Activated naive CD8-positive, alpha-beta T cell treated with anti-CD3 and anti-CD28 coated beads for 36 hours (primary cell): ENCODE results near the gene PIGU. TPM values are rescaled to one million over a fixed set of nuclear protein-coding genes. Genes with fewer than 3 reads are reported as not detected.

Experiments
- DNase-seq: peaks from one replicate; pipeline ENCODE4 v3.0.0; 2021
- H3K27ac Mint-ChIP-seq: one replicate; pipeline ENCODE4 v1.8.0; 2022; ENCODE audit warnings: mild to moderate bottlenecking, moderate library complexity, mixed read lengths
- H3K27me3 Mint-ChIP-seq: one replicate; pipeline ENCODE4 v1.8.0; 2022; ENCODE audit warnings: mild to moderate bottlenecking, mixed read lengths
- H3K36me3 Mint-ChIP-seq: one replicate; pipeline ENCODE4 v1.8.0; 2021; ENCODE audit warnings: mild to moderate bottlenecking, mixed read lengths
- H3K4me1 Mint-ChIP-seq: one replicate; pipeline ENCODE4 v1.8.0; 2021; ENCODE audit warnings: mixed read lengths
- H3K4me3 Mint-ChIP-seq: one replicate; pipeline ENCODE4 v1.8.0; 2022; ENCODE audit warnings: mild to moderate bottlenecking, moderate library complexity, mixed read lengths
- H3K9me3 Mint-ChIP-seq: one replicate; pipeline ENCODE4 v1.8.0; 2022; ENCODE audit warnings: mixed read lengths
- total RNA-seq, 2 experiments: library from RNA; stranded (reverse); gene quantifications; one replicate each; pipeline ENCODE4 v1.2.3, GENCODE V29; 2021

PIGU gene
- total RNA-seq, 2 experiments from 2014 or later = 18.7 to 19.3 TPM

DNA sequence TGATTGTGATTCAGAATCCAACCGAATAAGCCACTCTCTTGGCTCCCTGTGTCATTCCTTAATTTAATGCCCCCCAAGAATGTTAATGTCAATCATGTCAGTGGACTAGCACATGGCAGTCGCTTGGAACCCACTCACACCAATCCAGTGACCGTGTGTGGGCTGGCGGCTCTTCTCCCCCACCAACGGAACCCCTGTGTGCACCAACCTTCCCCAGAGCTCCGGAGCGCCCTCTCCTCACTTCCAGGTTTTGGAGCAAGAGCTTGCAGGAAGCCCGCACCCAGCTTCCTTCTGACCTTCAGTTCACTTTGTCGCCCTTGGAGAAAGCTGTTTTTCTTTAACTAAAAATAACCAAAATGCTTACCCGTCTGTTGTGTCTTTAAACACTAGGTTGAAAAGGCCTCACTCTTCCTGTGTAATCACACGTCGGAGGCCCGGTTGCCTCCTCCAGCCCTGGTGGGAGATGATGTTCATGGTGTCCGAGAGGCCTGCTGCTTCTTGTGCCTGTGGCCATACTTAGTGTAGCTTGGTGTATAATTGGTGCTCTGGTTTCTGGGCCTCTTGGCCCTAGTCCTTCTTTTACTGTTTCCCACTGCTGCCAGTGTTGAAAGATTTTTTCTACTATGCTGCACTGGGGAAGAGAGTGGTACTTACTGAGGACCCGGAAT, 136.2 kb downstream of the PIGU start:
- peaks cover 18% of the 10 kb centered on the region for H3K4me1 Mint-ChIP-seq
- no peaks in the 10 kb centered on the region for H3K27me3 Mint-ChIP-seq
- no peaks in the 10 kb centered on the region for H3K9me3 Mint-ChIP-seq
- H3K27ac Mint-ChIP-seq = peak overlapping the region; percentile 72
- no peak overlapping the region for H3K4me3 Mint-ChIP-seq
- peaks cover 9% of the 10 kb centered on the region for H3K36me3 Mint-ChIP-seq
- DNase-seq = no peak

DNA sequence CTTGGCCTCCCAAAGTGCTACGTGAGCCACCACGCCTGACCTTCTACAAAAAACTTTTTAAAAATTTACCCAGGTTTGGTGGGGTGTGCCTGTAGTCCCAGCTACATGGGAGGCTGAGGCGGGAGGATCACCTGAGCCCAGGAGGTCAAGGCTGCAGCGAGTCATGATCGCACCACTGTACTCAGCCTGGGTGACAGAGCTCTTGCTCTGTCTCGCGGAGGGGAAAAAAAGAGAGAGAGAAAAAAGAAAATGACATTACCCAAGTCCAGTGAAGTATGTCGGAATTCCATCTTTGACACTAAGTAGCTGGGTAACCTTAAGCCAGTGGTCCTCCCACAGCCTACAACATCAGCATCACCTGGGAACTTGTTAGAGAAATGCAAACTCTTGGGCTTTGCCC, 137.1 kb downstream of the PIGU start:
- H3K4me1 Mint-ChIP-seq = peaks cover 16% of the 10 kb centered on the region
- no peaks in the 10 kb centered on the region for H3K9me3 Mint-ChIP-seq
- no peak overlapping the region for H3K4me3 Mint-ChIP-seq
- no peak overlapping the region for H3K27ac Mint-ChIP-seq
- H3K36me3 Mint-ChIP-seq = peaks cover 9% of the 10 kb centered on the region
- DNase-seq = no peak
- no peaks in the 10 kb centered on the region for H3K27me3 Mint-ChIP-seq

GRCh38 chr20:34538671-34539123, 138.2 kb downstream of the PIGU start:
- peaks cover 6% of the 10 kb centered on the region for H3K4me1 Mint-ChIP-seq
- H3K36me3 Mint-ChIP-seq = peaks cover 9% of the 10 kb centered on the region
- no peak overlapping the region for H3K4me3 Mint-ChIP-seq
- no peaks in the 10 kb centered on the region for H3K27me3 Mint-ChIP-seq
- H3K9me3 Mint-ChIP-seq = no peaks in the 10 kb centered on the region
- H3K27ac Mint-ChIP-seq = no peak overlapping the region
- DNase-seq = peak; percentile 50

- H3K36me3 Mint-ChIP-seq = peaks cover 9% of the 10 kb centered on the region
- H3K4me1 Mint-ChIP-seq = peaks cover 6% of the 10 kb centered on the region
- no peaks in the 10 kb centered on the region for H3K9me3 Mint-ChIP-seq
- H3K27ac Mint-ChIP-seq = no peak overlapping the region
- no peak for DNase-seq
- no peak overlapping the region for H3K4me3 Mint-ChIP-seq
- no peaks in the 10 kb centered on the region for H3K27me3 Mint-ChIP-seq
Measured at GRCh38 chr20:34537651-34538050, 139.2 kb downstream of the PIGU start.

DNA sequence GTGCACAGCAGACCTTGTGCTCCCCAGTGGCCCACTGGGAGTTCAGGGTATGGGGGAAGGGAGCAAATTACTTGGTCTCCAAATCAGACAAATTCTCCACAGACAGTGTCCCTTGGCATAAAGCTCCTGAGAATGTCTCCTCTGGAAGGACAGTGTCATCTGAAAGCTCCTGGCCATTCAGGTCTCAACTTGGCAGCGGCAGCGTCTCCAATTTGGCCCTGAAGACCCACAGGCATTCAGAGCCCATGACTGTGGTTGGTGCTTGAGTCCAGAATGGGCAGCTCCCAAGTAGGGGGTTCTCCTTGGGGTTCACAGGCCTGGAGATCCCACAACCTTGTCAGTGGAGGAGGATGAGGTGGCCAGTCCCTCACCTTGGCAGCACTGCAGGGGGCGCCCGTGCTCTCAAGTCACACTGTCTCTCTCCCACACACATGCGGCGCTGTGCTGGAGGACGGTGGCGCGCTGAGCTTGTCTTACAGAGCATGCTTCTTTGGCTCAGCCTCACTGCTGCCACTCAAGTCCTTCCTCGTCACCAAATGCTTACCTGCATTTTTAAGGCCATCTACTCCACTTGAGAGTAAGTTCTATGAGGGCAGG, 140.0 kb downstream of the PIGU start:
- H3K27ac Mint-ChIP-seq = no peak overlapping the region
- H3K27me3 Mint-ChIP-seq = no peaks in the 10 kb centered on the region
- H3K4me3 Mint-ChIP-seq = no peak overlapping the region
- H3K9me3 Mint-ChIP-seq = no peaks in the 10 kb centered on the region
- peak; percentile 35 for DNase-seq
- peaks cover 6% of the 10 kb centered on the region for H3K4me1 Mint-ChIP-seq
- peaks cover 9% of the 10 kb centered on the region for H3K36me3 Mint-ChIP-seq

- Mint-ChIP-seq H3K9me3 (no peaks in the 10 kb centered on the region), H3K27ac (no peak overlapping the region), H3K27me3 (no peaks in the 10 kb centered on the region), H3K36me3 (peaks cover 10% of the 10 kb centered on the region), H3K4me1 (no peaks in the 10 kb centered on the region), H3K4me3 (no peak overlapping the region)
- DNase-seq = no peak
Measured at GRCh38 chr20:34535857-34536256, 141.0 kb downstream of the PIGU start.

DNA sequence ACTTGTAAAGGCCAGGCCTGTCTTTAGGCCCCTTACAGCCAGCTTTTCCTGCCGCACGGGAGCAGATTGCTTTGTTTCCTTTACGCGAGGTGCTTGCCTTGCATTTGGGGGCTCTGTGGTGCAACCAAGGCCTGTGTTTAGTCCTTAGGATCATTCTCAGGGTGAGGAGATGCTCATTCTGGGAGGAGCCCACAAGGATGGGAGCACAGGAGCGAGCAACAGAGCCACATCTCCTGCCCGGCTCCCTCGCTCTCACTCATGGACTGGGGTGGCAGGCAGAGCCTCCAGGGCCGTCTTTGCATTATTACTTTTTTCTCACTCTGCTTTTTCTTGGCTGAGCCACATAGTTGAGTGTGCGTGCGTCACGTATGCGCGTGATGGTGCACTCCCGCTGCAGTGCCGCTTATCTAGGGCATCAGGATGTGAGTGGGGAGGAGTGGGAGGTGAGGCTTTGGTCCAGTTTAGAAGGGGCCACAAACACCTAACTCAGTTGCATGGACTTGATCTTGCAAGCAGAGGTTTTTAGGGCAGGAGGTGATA, 141.5 kb downstream of the PIGU start:
- Mint-ChIP-seq H3K4me1 (no peaks in the 10 kb centered on the region), H3K36me3 (peaks cover 8% of the 10 kb centered on the region), H3K27me3 (no peaks in the 10 kb centered on the region), H3K9me3 (no peaks in the 10 kb centered on the region), H3K27ac (no peak overlapping the region), H3K4me3 (no peak overlapping the region)
- DNase-seq = no peak

- DNase-seq = no peak
- Mint-ChIP-seq H3K9me3 (no peaks in the 10 kb centered on the region), H3K27ac (no peak overlapping the region), H3K4me3 (no peak overlapping the region), H3K27me3 (no peaks in the 10 kb centered on the region), H3K4me1 (no peaks in the 10 kb centered on the region), H3K36me3 (peaks cover 6% of the 10 kb centered on the region)
Measured at GRCh38 chr20:34534391-34535165, 142.3 kb downstream of the PIGU start.

DNA sequence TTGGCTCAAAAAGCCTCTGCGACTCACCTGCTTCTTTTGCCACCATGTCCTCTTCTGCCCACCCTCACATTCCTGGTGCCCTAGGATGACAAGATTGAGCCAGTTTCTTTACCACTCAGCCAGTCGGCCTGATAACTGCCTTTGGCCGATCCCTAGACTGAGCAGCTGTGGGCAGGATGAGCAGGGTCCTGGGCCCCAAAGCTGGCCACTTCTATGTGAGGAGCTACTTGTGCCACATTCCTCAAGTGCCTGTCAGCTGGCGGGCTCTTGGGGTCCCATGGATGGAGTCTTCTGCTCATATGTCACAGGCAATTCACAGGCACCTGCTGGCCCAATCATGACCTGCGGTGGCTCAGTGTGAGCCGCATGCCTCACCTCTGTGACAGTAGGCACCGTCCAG, 144.1 kb downstream of the PIGU start:
- Mint-ChIP-seq H3K36me3 (peaks cover 6% of the 10 kb centered on the region), H3K27me3 (no peaks in the 10 kb centered on the region), H3K4me3 (no peak overlapping the region), H3K27ac (no peak overlapping the region), H3K4me1 (no peaks in the 10 kb centered on the region), H3K9me3 (no peaks in the 10 kb centered on the region)
- DNase-seq = no peak

DNA sequence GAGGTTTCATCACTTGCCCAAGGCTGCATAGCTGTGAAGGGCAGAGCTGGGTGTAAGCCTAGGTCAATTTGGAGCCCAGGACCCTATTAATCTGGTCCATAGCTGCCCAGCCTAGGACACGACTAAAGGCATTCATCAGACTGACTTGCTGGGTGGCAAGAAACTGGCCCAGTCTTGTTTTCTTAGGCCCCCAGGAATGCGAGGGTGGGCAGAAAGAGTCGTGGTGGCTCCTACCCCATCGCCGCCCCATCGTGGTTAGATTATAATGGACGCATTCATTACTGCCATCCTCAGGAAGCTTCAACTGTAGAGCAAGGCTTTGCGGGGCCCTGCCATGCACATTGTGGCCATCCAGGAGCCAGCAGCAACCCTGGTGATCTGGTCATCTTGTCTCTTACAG, 144.6 kb downstream of the PIGU start:
- H3K9me3 Mint-ChIP-seq = no peaks in the 10 kb centered on the region
- H3K27me3 Mint-ChIP-seq = no peaks in the 10 kb centered on the region
- H3K4me1 Mint-ChIP-seq = no peaks in the 10 kb centered on the region
- H3K4me3 Mint-ChIP-seq = no peak overlapping the region
- H3K36me3 Mint-ChIP-seq = peaks cover 7% of the 10 kb centered on the region
- DNase-seq = no peak
- no peak overlapping the region for H3K27ac Mint-ChIP-seq

DNA sequence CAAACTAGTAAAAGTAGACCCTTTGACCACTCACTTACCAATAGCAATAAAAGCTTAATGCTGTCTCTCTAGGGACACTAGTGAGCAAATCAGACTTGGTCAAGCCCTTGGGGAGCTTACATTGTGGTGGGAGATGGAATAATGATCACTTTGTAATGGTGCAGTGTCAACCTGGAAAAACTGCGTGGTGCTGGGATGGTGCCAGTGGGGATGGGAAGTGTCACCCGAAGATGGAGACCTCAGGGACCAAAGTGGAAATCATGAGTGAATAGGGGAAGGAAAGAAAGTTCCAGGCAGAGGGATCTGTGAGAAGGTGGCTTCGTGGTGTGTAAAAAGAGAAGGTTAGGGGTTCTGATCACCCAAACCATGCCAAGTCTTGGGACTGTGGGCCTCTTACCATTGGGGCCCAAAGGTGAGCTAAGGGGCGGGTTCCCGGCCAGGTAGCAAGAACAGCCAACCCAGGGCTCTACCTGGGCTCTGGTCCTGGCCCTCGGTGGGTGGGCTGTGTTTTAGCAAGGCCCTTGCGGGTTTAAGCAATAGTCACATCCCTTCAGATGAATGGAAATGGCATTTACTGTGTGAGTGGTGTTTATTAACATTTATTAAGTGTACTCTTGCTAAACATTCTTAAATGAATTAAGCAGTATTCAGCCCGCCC, 145.2 kb downstream of the PIGU start:
- no peak for DNase-seq
- no peaks in the 10 kb centered on the region for H3K4me1 Mint-ChIP-seq
- no peak overlapping the region for H3K27ac Mint-ChIP-seq
- no peak overlapping the region for H3K4me3 Mint-ChIP-seq
- no peaks in the 10 kb centered on the region for H3K27me3 Mint-ChIP-seq
- H3K9me3 Mint-ChIP-seq = no peaks in the 10 kb centered on the region
- H3K36me3 Mint-ChIP-seq = peaks cover 13% of the 10 kb centered on the region

- Mint-ChIP-seq H3K4me3 (no peak overlapping the region), H3K27me3 (no peaks in the 10 kb centered on the region), H3K4me1 (peaks cover 3% of the 10 kb centered on the region), H3K27ac (no peak overlapping the region), H3K36me3 (peaks cover 15% of the 10 kb centered on the region), H3K9me3 (no peaks in the 10 kb centered on the region)
- no peak for DNase-seq
Measured at GRCh38 chr20:34530342-34530741, 146.6 kb downstream of the PIGU start.

DNA sequence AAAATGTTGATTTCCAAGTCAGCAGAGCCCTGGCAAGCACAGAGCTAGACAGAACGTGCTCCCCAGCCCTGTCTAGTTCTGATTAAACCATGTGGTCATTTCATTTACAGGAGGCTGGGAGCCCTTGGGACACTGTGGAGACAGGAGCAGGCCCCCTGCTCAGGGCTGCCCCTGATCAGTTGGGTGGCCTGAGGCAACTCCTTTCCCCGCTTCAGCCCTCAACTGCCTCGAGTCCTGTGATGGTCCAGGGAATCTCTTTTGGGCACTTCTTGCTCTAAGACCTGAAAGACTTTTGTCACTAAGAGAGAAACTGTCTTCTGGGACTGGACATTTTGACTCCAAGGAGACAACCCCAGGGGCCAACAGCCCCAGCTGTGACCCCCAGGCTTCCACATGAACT, 147.2 kb downstream of the PIGU start:
- DNase-seq = no peak
- Mint-ChIP-seq H3K27me3 (no peaks in the 10 kb centered on the region), H3K36me3 (peaks cover 15% of the 10 kb centered on the region), H3K4me1 (peaks cover 3% of the 10 kb centered on the region), H3K4me3 (no peak overlapping the region), H3K9me3 (no peaks in the 10 kb centered on the region), H3K27ac (no peak overlapping the region)

DNA sequence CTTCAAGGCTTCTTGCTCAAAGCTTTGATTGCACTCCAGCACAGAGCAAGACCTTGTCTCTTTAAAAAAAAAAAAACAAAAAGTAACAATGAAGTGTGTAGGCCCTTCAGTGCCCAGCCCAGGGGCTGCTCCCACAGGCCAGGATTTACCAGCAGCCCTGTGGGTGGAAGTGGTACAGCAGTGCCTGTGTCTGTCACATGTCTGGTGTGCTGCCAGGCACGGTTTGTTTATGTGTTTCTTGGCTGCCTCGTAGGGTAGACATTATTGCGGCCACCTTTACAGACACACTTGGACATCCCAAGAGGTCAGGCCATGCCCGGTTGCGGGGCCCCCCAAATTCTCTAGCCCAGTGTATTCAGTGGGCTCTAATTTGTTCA, 148.0 kb downstream of the PIGU start:
- DNase-seq = no peak
- Mint-ChIP-seq H3K4me3 (no peak overlapping the region), H3K9me3 (no peaks in the 10 kb centered on the region), H3K4me1 (peaks cover 3% of the 10 kb centered on the region), H3K27ac (no peak overlapping the region), H3K36me3 (peaks cover 13% of the 10 kb centered on the region), H3K27me3 (no peaks in the 10 kb centered on the region)

- Mint-ChIP-seq H3K4me3 (no peak overlapping the region), H3K9me3 (no peaks in the 10 kb centered on the region), H3K36me3 (peaks cover 15% of the 10 kb centered on the region), H3K4me1 (peaks cover 13% of the 10 kb centered on the region), H3K27me3 (no peaks in the 10 kb centered on the region), H3K27ac (no peak overlapping the region)
- DNase-seq = no peak
Measured at GRCh38 chr20:34527016-34527415, 149.9 kb downstream of the PIGU start.
